ENCODE measurements around the gene ANAPC4. TPM values are rescaled to one million over a fixed set of nuclear protein-coding genes. Genes with fewer than 3 reads are reported as not detected.
"Not testable (repeated sequence)": the region's sequence is repeated elsewhere in the genome, so short reads cannot be mapped to it uniquely, and the experiment has no call there.

ANAPC4 gene
- polyA plus RNA-seq, 2 of the 4 experiments (the other 2 are of a cell fraction), result 15.7 to 21.2 TPM

- CTCF ChIA-PET, result no interaction called here
- TF ChIP-seq SMC3 (IDR thresholded peaks at IDR 0.05), result no peak
- 74% methylated on average over 2 of the region's 2 CpGs for WGBS (ENCODE audit: missing lambda C conversion rate)
- no peak for FAIRE-seq
- Histone ChIP-seq H3K4me1 (no peaks in the 10 kb centered on the region), H3K4me3 (no peak overlapping the region), H3K27ac (no peak overlapping the region), H3K9me3 (no peaks in the 10 kb centered on the region), H3K4me2 (no peak overlapping the region)
- no peak for DNase-seq (ENCODE audit: low read depth in 1 of 2, low spot score in 1 of 2)
- POLR2A ChIA-PET, result no interaction called here
- no peak for ATAC-seq
Measured at GRCh38 chr4:25370242-25370641, 6.8 kb upstream of the ANAPC4 start.

- WGBS (ENCODE audit: missing lambda C conversion rate), result 74% methylated on average over 9 of the region's 9 CpGs
- CTCF ChIA-PET; ATAC-seq; POLR2A ChIA-PET; H3K4me1 ChIP-seq; H3K9me3 ChIP-seq; H3K4me2 ChIP-seq; FAIRE-seq; H3K4me3 ChIP-seq; H3K27ac ChIP-seq; DNase-seq (ENCODE audit: low read depth in 1 of 2, low spot score in 1 of 2): not testable (repeated sequence)
Measured at GRCh38 chr4:25372549-25372948, 4.5 kb upstream of the ANAPC4 start.

GRCh38 chr4:25377572-25378436 is 741 bp downstream of the ANAPC4 start:
- TF ChIP-seq HOXA7 (CRISPR knock-in tag; IDR thresholded peaks at IDR 0.05) (no peak), RARB (CRISPR knock-in tag; IDR thresholded peaks at IDR 0.05) (no peak), NR3C1 (IDR thresholded peaks at IDR 0.05) (no peak), E2F6 (IDR thresholded peaks at IDR 0.05; ENCODE audit: borderline replicate concordance, low read depth) (no peak), HEYL (CRISPR knock-in tag; IDR thresholded peaks at IDR 0.05) (no peak)
- H3K27ac ChIP-seq, result peak overlapping the region; percentile 90 to 99
- ChIA-PET CTCF (interaction anchor here (1.4 to 1.7 kb wide), 2 partner anchors 11 to 12 kb away, joined by 3 to 5 read pairs; no protein-coding TSS in a partner anchor), POLR2A (interaction anchor here (1.0 to 1.4 kb wide), 3 partner anchors 10 to 14 kb away, joined by 3 to 5 read pairs (median 4); no protein-coding TSS in a partner anchor)
- H3K4me1 ChIP-seq, result peaks cover 7% of the 10 kb centered on the region; the same call in 1 of the 3 replicates
- DNase-seq (ENCODE audit: low read depth in 1 of 2, low spot score in 1 of 2), result no peak
- peak overlapping the region; percentile 98 for H3K4me3 ChIP-seq
- peak overlapping the region; percentile 91 for H3K4me2 ChIP-seq
- no peak for FAIRE-seq
- no peak for ATAC-seq
- H3K9me3 ChIP-seq, result no peaks in the 10 kb centered on the region
- 20% methylated on average over 18 of the region's 18 CpGs for WGBS (ENCODE audit: missing lambda C conversion rate)

- peaks cover 7% of the 10 kb centered on the region; the same call in 1 of the 3 replicates for H3K4me1 ChIP-seq
- FAIRE-seq (no peak), DNase-seq (ENCODE audit: low read depth in 1 of 2, low spot score in 1 of 2) (no peak), ATAC-seq (no peak)
- H3K4me3 ChIP-seq, result peak overlapping the region; percentile 98
- H3K9me3 ChIP-seq, result no peaks in the 10 kb centered on the region
- ChIA-PET CTCF (interaction anchor here (1.7 kb wide), 1 partner anchor 12 kb away, joined by 5 read pairs; no protein-coding TSS in a partner anchor), POLR2A (no interaction called here)
- WGBS (ENCODE audit: missing lambda C conversion rate), result 92% methylated on average over 6 of the region's 6 CpGs
- TF ChIP-seq GATA3 (IDR thresholded peaks at IDR 0.05; ENCODE audit: borderline replicate concordance) (no peak), FOSB (CRISPR knock-in tag; IDR thresholded peaks at IDR 0.05) (no peak), EP300 (IDR thresholded peaks at IDR 0.05) (no peak), ZFP36 (IDR thresholded peaks at IDR 0.05; ENCODE audit: borderline replicate concordance, partially characterized antibody) (no peak), ZC3H11A (IDR thresholded peaks at IDR 0.05) (no peak)
- H3K4me2 ChIP-seq, result peak overlapping the region; percentile 91
- no peak overlapping the region for H3K27ac ChIP-seq
Measured at GRCh38 chr4:25378437-25378743, 1.3 kb downstream of the ANAPC4 start.

DNA sequence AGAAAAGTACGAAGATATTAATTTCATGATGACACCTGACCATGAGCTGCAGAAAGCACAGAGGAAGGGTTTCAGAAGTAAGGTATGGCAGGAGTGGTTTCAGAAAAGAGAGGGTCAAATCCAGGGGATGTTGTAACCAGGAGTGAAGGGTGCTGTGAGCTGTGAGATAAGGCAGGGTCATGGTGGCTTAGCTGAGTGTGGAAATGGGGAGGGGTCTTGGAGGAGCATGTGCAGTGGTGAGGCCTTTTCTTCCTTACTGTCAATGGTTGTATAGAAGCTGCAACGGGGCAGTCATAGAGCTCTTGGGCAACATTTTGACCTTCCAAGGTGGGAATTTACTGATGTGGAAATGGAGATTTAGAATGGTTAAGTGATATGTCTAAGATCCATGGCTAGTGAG is 2.5 kb downstream of the ANAPC4 start:
- ATAC-seq, result no peak
- FAIRE-seq, result no peak
- no peak overlapping the region for H3K4me3 ChIP-seq
- ChIA-PET POLR2A (no interaction called here), CTCF (interaction anchor here (0.6 to 1.7 kb wide), 2 partner anchors 13 to 407 kb away, joined by 3 to 5 read pairs; no protein-coding TSS in a partner anchor)
- H3K4me1 ChIP-seq, result peaks cover 7% of the 10 kb centered on the region; the same call in 1 of the 3 replicates
- TF ChIP-seq ZFP36 (IDR thresholded peaks at IDR 0.05; ENCODE audit: borderline replicate concordance, partially characterized antibody) (no peak), ZSCAN20 (CRISPR knock-in tag; IDR thresholded peaks at IDR 0.05) (no peak), PBX3 (IDR thresholded peaks at IDR 0.05) (no peak), EHMT2 (IDR thresholded peaks at IDR 0.05; ENCODE audit: low read depth) (no peak), KDM5A (IDR thresholded peaks at IDR 0.05) (no peak), CHD2 (IDR thresholded peaks at IDR 0.05; ENCODE audit: low read length, partially characterized antibody) (no peak), ZNF302 (CRISPR knock-in tag; IDR thresholded peaks at IDR 0.05) (no peak), RCOR1 (IDR thresholded peaks at IDR 0.05; ENCODE audit: low read depth, low read length) (no peak)
- TF ChIP-seq, protein P1, sequence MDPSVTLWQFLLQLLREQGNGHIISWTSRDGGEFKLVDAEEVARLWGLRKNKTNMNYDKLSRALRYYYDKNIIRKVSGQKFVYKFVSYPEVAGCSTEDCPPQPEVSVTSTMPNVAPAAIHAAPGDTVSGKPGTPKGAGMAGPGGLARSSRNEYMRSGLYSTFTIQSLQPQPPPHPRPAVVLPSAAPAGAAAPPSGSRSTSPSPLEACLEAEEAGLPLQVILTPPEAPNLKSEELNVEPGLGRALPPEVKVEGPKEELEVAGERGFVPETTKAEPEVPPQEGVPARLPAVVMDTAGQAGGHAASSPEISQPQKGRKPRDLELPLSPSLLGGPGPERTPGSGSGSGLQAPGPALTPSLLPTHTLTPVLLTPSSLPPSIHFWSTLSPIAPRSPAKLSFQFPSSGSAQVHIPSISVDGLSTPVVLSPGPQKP (IDR thresholded peaks at IDR 0.05; ENCODE audit: low read depth, low read length), result no peak
- TF ChIP-seq, protein P2, sequence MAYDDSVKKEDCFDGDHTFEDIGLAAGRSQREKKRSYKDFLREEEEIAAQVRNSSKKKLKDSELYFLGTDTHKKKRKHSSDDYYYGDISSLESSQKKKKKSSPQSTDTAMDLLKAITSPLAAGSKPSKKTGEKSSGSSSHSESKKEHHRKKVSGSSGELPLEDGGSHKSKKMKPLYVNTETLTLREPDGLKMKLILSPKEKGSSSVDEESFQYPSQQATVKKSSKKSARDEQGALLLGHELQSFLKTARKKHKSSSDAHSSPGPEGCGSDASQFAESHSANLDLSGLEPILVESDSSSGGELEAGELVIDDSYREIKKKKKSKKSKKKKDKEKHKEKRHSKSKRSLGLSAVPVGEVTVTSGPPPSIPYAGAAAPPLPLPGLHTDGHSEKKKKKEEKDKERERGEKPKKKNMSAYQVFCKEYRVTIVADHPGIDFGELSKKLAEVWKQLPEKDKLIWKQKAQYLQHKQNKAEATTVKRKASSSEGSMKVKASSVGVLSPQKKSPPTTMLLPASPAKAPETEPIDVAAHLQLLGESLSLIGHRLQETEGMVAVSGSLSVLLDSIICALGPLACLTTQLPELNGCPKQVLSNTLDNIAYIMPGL (CRISPR knock-in tag; IDR thresholded peaks at IDR 0.05; ENCODE audit: borderline replicate concordance), result no peak
- DNase-seq (ENCODE audit: low read depth in 1 of 2, low spot score in 1 of 2), result no peak
- no peak overlapping the region for H3K27ac ChIP-seq
- H3K4me2 ChIP-seq, result no peak overlapping the region
- H3K9me3 ChIP-seq, result no peaks in the 10 kb centered on the region
- WGBS (ENCODE audit: missing lambda C conversion rate), result 75% methylated on average over 2 of the region's 2 CpGs
